Hematopoietic multipotent progenitor cell treated with erythropoietin and hydrocortisone succinate and interleukin-3 and kit ligand, for 17 days (in vitro differentiated cells): Measurements from ENCODE around the gene MIPEP.

Experiments
- DNase-seq: peaks from one replicate; pipeline ENCODE4 v3.0.0-alpha.2; 2015; ENCODE audit warnings: low spot score

The MIPEP gene

GRCh38 chr13:23715092-23715761 lies 174.0 kb downstream of the MIPEP start:
- no peak for DNase-seq

GRCh38 chr13:23714672-23715071 lies 174.5 kb downstream of the MIPEP start:
- DNase-seq: no peak

GRCh38 chr13:23711355-23711754 lies 177.8 kb downstream of the MIPEP start:
- no peak for DNase-seq

GRCh38 chr13:23710366-23710765 lies 178.8 kb downstream of the MIPEP start:
- no peak for DNase-seq

- no peak for DNase-seq
Measured at GRCh38 chr13:23709536-23709935, 179.7 kb downstream of the MIPEP start.

- DNase-seq: no peak
Measured at GRCh38 chr13:23707674-23708073, 181.5 kb downstream of the MIPEP start.

GRCh38 chr13:23705583-23705982 lies 183.6 kb downstream of the MIPEP start:
- DNase-seq: no peak

- DNase-seq: no peak
Measured at GRCh38 chr13:23703246-23703860, 185.8 kb downstream of the MIPEP start.

GRCh38 chr13:23701636-23702035 lies 187.6 kb downstream of the MIPEP start:
- no peak for DNase-seq

- DNase-seq: no peak
Measured at GRCh38 chr13:23701186-23701585, 188.0 kb downstream of the MIPEP start.

- no peak for DNase-seq
Measured at GRCh38 chr13:23699271-23699670, 189.9 kb downstream of the MIPEP start.

- no peak for DNase-seq
Measured at GRCh38 chr13:23697772-23698313, 191.4 kb downstream of the MIPEP start.

- DNase-seq: no peak
Measured at GRCh38 chr13:23696610-23697009, 192.6 kb downstream of the MIPEP start.

- DNase-seq: no peak
Measured at GRCh38 chr13:23695711-23696464, 193.3 kb downstream of the MIPEP start.

GRCh38 chr13:23695196-23695595 lies 194.0 kb downstream of the MIPEP start:
- DNase-seq: no peak

- DNase-seq: no peak
Measured at GRCh38 chr13:23692816-23693215, 196.4 kb downstream of the MIPEP start.

GRCh38 chr13:23690668-23691067 lies 198.5 kb downstream of the MIPEP start:
- no peak for DNase-seq

GRCh38 chr13:23688336-23688735 lies 200.9 kb downstream of the MIPEP start:
- no peak for DNase-seq

GRCh38 chr13:23687614-23688013 lies 201.6 kb downstream of the MIPEP start:
- DNase-seq: no peak

- no peak for DNase-seq
Measured at GRCh38 chr13:23686948-23687347, 202.3 kb downstream of the MIPEP start.

- no peak for DNase-seq
Measured at GRCh38 chr13:23685416-23685815, 203.8 kb downstream of the MIPEP start.

- DNase-seq: no peak
Measured at GRCh38 chr13:23684647-23685046, 204.6 kb downstream of the MIPEP start.

- DNase-seq: no peak
Measured at GRCh38 chr13:23683084-23683483, 206.1 kb downstream of the MIPEP start.
